ENCODE measurements around the gene SPATA31D4.

GRCh38 chr9:81902196-81902595 is 26.0 kb upstream of the SPATA31D4 start:
- TF ChIP-seq ZNF416 (tag by site-specific recombination; IDR thresholded peaks at IDR 0.05) (no peak), ZNF121 (tag by site-specific recombination; IDR thresholded peaks at IDR 0.05) (no peak), PBX3 (CRISPR knock-in tag; IDR thresholded peaks at IDR 0.05) (no peak)
- TF ChIP-seq, protein P1, sequence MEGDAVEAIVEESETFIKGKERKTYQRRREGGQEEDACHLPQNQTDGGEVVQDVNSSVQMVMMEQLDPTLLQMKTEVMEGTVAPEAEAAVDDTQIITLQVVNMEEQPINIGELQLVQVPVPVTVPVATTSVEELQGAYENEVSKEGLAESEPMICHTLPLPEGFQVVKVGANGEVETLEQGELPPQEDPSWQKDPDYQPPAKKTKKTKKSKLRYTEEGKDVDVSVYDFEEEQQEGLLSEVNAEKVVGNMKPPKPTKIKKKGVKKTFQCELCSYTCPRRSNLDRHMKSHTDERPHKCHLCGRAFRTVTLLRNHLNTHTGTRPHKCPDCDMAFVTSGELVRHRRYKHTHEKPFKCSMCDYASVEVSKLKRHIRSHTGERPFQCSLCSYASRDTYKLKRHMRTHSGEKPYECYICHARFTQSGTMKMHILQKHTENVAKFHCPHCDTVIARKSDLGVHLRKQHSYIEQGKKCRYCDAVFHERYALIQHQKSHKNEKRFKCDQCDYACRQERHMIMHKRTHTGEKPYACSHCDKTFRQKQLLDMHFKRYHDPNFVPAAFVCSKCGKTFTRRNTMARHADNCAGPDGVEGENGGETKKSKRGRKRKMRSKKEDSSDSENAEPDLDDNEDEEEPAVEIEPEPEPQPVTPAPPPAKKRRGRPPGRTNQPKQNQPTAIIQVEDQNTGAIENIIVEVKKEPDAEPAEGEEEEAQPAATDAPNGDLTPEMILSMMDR (tag by site-specific recombination; IDR thresholded peaks at IDR 0.05) = no peak
- TF ChIP-seq, protein P2, sequence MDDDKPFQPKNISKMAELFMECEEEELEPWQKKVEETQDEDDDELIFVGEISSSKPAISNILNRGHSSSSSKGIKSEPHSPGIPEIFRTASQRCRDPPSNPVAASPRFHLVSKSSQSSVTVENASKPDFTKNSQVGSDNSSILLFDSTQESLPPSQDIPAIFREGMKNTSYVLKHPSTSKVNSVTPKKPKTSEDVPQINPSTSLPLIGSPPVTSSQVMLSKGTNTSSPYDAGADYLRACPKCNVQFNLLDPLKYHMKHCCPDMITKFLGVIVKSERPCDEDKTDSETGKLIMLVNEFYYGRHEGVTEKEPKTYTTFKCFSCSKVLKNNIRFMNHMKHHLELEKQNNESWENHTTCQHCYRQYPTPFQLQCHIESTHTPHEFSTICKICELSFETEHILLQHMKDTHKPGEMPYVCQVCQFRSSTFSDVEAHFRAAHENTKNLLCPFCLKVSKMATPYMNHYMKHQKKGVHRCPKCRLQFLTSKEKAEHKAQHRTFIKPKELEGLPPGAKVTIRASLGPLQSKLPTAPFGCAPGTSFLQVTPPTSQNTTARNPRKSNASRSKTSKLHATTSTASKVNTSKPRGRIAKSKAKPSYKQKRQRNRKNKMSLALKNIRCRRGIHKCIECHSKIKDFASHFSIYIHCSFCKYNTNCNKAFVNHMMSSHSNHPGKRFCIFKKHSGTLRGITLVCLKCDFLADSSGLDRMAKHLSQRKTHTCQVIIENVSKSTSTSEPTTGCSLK (tag by site-specific recombination; IDR thresholded peaks at IDR 0.05) = no peak
- TF ChIP-seq, protein P3, sequence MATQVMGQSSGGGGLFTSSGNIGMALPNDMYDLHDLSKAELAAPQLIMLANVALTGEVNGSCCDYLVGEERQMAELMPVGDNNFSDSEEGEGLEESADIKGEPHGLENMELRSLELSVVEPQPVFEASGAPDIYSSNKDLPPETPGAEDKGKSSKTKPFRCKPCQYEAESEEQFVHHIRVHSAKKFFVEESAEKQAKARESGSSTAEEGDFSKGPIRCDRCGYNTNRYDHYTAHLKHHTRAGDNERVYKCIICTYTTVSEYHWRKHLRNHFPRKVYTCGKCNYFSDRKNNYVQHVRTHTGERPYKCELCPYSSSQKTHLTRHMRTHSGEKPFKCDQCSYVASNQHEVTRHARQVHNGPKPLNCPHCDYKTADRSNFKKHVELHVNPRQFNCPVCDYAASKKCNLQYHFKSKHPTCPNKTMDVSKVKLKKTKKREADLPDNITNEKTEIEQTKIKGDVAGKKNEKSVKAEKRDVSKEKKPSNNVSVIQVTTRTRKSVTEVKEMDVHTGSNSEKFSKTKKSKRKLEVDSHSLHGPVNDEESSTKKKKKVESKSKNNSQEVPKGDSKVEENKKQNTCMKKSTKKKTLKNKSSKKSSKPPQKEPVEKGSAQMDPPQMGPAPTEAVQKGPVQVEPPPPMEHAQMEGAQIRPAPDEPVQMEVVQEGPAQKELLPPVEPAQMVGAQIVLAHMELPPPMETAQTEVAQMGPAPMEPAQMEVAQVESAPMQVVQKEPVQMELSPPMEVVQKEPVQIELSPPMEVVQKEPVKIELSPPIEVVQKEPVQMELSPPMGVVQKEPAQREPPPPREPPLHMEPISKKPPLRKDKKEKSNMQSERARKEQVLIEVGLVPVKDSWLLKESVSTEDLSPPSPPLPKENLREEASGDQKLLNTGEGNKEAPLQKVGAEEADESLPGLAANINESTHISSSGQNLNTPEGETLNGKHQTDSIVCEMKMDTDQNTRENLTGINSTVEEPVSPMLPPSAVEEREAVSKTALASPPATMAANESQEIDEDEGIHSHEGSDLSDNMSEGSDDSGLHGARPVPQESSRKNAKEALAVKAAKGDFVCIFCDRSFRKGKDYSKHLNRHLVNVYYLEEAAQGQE (tag by site-specific recombination; IDR thresholded peaks at IDR 0.05) = no peak

Data from HEK293 (cell line).